Hematopoietic multipotent progenitor cell treated with erythropoietin and hydrocortisone succinate and interleukin-3 and kit ligand, for 15 days (in vitro differentiated cells): ENCODE results near the gene CYP11A1.

Experiments
- DNase-seq: peaks from one replicate; pipeline ENCODE4 v3.0.0-alpha.2; 2015; ENCODE audit warnings: low spot score

The CYP11A1 gene

DNA sequence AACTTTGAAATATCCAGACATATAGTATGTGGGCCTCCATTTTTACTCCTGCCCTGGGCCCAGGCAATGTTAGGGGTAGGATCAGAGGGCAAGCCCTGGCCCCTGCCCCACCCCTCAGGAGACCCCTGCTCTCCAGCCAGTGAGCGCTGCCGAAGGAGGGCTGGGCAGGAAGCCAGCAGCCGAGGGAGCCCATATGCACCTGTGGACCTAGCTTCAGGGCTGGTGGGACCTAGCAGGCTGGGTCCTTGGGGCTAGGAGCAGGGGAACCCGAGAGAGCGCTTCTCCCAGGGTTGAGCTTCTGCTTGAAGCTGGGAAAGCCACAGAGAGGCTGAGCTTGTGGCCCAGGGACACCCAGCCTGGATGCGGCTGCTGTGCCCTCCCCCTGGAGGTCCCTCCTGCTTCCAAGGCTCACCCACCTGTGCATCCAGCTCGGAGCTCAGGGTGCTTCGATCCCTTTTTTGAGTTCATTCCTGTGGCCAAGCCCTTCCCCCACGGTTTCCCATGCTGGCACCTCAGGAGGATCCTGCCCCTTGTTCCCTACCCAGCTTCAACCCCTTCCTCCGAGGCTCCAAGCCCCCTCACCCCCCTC lies 21.0 kb upstream of the CYP11A1 start:
- DNase-seq, result no peak

DNA sequence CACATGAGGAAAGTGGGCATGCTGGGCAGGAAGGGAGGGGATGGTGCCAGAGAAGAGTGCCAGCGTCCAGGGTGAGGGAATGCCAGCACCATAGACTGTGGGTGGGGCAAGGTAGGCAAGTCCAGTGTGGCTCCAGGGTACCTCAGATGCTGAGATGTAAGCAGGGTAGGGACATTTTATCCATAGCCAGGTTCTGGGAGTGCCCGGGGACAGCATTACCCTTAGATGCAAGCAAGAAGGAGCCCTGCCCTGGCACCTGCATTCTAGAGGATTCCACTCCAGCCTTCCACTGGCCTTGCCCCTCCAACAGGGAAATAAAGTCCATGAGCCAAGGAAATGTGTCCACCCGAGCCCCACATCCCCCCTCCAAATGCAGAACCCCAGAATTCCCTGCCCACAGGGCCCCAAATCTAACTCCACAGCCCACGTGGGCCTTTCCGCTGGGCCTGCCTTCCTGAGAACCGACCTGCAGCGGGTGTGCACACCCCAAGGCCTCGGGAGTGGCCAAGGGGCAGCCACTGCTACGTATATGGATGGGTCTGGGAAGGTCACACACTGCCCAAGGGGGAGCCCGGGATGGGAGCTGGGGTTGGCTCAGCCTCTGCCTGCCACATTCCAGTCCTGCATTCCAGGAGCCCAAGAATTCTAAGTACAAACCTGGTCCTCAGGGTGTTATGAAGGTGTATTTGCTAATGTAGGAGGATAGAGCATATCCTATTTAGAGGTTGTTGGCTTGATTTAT lies 20.3 kb upstream of the CYP11A1 start:
- no peak for DNase-seq

DNA sequence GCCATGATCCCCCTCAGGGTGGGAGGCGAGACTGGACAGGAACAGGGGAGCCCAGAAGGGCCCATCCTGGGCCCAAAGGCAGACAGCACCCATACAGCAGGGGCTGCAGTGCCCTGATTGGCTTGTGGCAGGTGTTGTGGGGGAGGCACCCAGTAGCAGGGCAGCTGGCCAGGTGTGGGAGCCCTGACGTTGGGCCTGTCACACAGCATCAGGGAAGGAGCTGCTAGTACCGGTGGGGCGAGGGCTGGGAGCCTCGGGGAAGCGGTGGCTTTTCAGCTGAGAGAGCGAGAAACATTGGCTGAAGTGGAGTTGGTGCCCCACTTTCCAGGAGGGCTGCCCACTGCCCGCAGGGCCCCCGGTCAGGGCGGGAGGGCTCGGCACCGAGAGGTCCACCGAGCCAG lies 19.7 kb upstream of the CYP11A1 start:
- peak; percentile 30 for DNase-seq

DNA sequence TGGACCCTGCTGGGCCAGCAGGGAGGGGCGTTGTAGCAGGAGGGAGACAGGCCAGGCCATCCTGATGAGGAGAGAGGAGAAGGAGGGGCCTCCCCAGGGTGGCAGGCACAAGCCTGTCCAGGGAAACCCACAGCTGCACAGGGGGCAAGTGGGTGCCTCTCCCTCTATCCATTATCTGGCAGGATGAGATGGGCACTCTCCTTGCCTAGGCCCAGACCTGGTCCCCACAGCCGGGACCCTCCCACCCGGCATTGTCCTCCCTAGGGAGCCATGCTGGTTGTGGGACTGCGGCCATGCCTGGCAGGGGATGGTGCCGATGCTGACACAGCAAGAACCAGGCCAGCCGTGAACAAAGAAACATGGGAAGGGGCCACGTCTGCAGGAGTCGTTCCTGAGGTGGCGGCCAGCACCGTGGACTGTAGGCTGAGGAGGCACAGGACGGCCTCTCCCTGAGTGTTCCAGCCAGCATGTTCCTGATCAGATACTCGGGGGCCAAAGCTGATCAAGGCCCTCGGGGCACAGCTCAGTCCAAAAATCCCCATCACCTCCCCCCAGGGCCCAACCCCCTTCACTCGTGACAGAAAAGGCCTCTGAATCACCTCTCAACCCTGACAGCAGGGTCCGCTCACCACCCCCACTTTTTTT lies 19.2 kb upstream of the CYP11A1 start:
- DNase-seq, result no peak

DNA sequence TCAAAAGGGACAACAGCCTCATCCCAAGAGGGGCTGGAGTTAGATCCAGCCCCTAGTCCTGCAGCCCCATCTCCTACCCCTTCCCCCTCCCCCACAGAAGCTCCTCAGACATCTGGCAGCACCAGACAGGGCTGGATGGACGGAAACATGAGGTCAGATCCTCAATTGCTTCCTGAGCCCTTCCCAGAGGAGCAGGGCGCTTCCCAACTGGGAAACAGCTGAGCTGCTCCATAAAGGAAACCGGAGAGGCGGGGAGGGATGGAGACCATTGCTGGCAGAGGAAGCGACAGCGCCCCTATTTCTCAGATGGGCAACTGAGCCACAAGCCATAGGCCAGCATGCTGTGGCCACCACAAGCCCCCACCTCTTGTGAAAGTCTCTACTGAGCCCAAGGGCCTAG lies 18.3 kb upstream of the CYP11A1 start:
- DNase-seq, result no peak

DNA sequence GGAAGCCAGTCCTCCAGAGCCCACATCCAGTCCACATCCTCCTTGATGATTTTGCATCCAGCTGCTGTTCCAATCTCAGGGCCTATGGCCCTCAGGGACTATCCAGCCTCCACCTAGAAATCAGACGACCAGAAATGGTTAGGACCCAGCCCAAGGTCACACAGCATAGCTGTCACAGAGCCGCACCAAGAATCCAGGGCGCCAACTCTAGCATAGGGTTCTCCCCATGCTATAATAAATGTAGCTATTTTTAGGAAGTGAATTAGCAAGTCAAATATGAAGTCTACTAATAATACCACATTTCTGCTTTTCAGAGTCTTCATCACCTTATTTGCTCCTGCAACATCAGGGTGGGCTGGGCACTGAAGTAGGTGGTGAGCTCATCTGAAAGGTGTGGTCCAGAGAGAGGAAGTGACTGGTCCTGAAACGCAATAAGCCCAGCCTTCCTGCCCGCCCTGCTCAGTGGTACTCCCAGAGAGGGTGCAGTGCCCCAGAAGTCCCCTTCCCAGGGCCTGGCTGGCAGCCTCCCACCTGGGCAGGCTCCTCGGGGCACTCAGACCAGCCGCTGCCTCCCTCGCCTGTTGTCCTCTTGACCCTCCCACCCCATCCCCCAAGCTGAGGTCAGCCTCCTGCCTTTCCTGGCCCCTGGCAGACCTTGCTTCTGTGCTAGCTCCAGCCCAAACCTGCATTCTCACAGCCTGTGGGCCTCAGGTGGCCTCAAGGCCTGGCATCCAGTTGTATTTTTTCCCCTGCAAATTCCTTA lies 17.6 kb upstream of the CYP11A1 start:
- peak; percentile 64 for DNase-seq

DNA sequence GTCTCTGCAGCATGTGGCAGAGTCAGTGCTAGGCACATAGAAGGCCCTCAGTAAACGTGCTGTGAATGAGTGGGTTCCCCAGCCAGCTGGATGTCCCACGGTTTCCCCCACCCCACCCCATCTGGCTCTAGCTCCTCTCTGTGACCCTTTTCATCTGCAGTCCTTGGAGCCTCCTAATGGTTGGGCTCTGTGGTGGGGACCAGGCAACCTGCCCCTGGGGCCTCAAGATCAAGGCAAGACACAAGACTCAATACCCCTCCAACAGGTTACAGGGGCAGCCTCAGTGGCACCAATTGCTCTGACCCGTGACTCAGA lies 17.1 kb upstream of the CYP11A1 start:
- no peak for DNase-seq

DNA sequence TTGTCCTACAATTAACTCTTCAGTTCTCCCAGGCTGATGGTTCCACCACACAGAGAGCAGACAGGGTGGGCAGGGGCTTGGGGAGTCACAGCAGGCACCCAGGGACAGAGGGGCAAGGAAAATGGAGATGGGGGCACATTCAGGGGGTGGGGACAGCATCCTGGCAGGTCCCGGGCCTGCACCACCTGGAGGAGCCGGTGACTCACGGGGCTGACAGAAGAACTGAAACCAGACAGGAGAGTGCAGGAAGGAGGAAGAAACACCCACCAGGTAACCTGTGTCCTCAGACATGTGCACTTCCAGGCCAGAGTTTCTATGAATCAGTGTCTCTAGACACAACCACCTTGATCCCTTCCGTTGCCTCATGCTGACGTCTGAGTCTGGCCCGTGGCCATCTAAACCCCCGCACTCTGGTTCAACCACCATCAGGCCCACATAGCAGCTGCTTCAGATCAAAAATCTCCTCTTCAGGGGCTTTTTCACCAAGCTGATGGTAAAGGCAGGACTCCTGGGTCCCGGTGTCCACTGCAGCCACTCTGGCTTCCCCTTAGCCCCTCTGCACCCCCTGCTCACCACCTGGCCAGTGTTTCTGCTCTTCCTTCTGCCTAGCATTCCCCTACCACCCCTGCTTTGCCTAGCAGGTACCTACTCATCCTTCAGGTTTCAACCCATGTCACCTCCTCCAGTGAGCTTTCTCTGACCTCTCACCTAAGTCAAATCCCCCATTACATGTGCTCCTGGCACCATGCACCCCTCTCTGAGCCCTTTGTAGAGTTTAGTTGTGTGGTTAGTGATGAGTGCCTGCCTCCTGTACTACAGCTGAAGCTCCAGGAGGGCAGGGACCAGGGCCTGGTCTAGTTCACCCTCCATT lies 16.5 kb upstream of the CYP11A1 start:
- DNase-seq, result no peak

DNA sequence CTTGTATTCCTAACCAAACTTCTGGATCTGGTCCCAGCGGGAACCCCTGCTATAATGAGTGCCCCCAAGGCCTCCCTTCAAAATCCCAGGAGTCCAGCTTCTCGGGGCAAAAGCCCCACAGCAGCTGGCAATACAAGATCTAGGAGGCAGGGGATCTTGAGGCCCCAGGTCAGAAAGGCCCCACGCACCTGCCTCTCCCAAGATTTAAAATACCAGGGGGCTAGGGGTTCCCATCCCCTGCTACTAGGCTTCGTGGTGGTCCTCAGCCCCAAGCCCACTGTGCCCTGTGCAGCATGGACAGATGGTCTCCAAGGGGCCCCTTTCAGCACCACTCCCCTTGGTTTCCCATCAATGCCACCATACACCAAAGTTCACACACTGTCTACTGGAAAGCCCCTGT lies 15.8 kb upstream of the CYP11A1 start:
- DNase-seq, result no peak

DNA sequence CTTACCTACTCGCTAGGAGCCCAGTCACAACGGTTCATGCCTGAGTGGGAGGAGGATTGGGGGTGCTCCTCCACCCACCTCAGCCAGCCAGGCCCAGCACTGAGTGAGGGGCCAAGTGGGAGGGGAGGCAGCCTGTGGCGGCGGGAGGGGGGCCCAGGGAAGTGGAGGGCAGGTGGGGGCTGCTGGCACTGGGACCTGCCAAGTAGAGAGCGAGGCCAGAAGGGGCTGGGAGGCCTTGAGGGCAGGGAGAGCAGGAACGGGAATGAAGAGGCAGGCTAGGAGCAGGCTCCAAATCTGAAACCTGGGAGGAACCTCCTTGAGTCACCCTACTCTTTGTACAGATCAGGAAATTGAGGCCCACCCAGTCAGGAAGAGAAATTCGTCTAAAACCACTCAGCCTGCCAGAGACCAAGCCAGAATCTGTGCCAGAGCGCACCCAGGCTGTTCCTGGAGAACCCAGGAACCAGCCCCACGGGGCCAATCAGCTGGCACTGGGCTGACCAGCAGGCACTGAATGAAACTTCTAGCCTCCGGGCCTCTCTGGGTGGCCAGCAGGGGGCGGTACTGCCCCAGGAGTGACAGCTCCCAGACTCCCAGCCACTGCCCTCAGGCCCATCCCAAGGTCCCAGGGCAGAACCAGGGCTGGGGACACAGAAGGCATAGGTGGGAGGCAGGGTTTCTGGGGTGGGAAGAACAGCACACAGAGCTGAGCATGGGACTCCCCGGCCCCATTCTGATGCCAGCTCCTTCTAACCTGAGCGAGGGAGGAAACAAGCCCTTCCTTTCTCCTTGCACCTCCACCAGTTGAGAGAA lies 14.8 kb upstream of the CYP11A1 start:
- DNase-seq, result peak; percentile 87

DNA sequence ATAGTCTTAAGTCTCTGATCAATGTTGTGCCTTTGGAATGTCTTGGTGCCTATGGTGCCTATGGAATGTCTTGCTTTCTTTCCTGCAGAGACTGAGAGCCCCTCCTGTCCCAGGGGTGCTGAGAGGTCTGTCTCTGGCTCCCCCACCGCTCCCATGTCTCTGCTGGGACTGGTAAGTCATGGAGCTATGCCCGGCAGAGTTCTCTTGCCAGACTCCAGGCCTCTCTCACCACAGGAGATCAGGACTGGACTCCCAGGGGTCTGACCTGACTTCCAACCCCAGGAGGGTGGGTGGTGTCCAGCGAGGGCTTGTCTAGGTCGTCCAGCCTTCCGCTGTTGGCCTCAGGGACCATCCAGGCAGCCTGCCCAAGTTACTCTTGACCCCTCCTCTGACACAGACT lies 14.0 kb upstream of the CYP11A1 start:
- no peak for DNase-seq

DNA sequence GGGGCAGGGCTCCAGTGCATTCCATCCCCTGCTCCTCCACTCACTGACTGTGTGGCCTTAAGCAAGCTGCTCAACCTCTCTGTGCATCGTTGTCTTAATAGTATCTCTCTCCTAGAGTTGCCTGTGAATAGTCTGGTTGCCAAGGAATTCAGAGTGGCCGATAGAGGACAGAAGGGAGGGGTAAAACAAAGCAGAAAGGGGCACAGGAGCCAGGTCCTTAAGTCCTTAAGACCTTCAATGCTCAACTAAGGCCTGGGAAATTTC lies 13.7 kb upstream of the CYP11A1 start:
- no peak for DNase-seq

DNA sequence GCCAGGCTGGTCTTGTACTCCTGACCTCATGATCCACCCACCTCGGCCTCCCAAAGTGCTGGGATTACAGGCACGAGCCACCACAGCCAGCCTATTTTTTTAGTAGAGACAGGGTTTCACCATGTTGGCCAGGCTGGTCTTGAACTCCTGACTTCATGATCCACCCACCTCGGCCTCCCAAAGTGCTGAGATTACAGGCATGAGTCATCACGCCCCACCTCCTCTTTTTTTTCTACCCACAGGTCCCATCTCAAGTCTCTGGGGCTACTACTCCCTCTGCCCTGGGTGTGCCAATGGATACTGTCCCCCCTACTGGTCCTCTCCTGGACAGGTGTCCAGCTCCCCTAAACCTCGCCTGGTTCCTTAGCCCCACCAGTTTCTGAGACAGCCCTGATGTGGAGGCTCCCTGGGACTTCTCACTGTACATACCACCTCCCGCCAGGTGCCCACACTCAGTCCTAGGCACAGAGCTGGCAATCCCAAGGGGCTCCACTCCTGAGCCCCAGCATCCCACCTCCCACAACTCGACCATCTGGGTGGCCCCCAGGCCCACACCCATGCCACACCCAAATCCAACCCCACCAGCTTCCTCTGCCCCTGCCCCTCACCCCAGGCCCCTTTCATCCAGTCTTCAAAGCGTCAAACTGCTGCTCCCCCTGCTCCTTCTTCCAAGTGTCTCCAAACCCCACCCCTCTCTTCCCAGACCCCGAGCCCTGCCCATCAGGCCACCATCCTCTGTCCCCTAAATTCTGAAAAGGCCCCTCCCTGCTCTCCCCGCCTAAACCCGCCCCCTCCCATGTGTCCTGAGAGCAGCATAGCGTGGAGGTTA lies 13.1 kb upstream of the CYP11A1 start:
- DNase-seq, result no peak

DNA sequence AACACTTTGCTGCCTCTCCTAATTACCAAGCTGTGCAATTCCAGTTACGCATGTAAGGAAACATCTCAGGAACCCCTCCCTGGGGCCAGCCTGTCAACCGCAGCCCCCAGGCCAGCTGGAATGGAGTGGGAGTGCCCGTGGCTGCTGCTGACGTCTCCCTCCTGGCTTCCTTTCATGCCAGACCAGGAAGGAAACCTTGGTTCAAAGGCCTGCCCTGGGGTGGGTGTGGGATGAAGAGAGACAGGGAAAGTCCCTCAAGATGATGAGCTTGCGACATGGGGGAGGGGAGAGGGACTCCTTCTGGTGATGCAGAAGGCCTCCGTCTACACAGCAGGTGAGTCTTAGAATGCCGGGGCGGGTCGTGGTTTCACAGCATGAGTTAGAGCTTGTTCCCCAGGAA lies 11.4 kb upstream of the CYP11A1 start:
- no peak for DNase-seq

DNA sequence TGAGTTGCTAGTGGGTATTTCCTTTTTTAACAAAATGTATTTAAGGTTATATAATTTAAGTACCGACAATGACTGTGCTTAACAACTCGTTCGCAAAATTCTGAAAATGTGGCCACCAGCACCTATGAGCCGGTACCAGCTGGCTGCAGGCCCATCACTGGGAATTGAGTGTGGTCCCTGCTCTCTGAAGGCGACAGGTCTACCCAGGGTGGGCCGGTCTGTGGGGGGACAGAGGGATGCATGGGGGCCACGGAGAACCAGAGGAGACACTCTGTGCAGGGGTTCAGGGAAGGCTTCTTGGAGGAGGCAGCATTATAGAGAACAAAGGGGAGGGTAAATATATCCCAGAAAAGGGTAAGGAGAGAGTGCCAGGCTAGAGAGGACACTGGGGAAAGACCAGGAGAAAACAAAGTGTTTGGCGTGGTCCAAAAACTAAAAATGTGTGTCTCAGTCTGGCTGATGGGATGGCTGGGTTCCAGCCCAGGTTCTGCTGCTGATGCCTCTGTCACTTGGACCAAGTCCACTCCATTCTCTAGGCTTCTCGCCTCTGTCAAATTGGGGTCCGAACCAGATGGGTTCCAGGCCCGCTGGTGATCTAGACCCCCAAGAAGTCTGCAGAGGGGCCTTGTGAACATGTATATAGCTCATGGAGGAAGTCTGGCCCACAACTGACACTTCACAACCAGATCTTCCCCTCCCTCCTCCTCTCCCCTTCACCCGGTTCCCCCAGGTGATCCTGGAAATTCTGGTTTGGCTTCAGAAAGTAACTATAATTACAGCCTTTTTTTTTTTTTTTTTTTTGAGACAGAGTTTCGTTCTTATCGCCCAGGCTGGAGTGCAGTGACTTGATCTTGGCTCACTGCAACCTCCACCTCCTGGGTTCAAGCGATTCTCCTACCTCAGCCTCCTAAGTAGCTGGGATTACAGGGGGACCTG lies 10.7 kb upstream of the CYP11A1 start:
- no peak for DNase-seq

DNA sequence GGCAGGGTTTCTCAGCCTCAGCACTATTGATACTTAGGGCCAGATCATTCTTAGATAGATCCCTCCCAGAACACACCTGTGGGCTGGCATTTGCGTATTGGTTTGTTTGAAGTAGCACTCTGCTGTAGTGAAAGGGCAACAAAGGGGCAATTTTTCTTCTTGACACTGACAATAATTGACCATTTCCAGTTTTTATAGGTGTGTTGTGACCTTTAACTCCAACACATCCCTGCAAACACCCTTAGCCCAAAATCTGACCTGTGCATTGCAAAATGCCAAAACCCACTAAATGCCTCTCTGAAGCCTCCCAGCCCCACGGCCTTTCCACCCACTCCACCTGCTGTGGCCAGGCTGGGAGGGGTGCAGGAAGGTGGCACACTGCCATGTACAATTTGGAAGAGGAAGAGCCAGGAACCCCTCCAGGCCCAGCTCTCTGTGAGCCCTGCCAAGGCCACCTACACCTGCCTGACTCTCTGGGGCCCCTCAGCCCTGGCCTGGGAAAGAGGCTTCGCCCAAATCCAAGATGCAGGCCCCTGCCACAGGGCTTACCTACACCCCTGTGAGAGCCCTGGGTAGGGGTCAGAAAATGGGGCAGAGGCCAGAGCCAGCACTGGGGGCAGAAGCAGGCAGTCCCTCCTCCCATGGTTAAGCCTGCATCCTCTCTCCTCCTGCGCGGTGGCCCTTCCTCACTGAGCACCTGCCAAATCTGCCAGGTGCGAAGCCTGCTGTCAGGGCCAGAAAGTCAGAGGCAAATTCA lies 9.6 kb upstream of the CYP11A1 start:
- no peak for DNase-seq

DNA sequence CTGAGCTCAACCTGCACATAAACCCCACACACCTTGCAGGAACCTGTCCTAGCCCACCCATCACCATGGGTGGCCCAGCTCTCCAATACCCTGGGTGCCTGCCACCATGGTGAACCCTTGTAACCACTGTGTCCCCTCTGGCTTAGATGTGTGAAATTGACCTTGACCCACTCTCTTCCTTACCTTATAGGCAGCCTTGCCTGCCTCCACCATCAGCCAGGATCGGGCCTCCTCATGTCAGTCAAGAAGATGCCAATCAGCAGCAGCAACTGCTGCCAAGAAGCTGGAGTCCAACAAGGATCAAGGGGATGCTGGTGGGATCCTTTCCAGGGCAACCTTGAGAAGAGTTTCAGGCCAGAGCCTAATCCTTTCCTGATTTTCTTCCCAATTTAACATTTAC lies 8.8 kb upstream of the CYP11A1 start:
- no peak for DNase-seq

DNA sequence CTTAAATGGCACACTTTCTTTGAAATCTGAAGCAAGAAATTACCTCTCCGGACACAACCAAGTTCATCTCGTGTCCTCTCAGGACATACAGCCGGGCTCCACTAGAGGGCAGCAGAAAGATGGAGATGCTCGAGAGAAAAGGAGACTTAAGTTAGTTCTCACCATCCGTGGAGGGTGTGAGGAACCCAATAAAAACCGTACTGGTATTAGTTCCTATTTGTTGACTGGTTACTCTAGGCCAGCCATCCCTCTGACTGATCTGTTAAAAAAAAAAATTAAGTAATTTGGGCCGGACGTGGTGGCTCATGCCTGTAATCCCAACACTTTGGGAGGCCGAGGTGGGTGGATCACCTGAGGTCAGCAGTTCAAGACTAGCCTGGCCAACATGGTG lies 7.9 kb upstream of the CYP11A1 start:
- peak; percentile 86 for DNase-seq
